UCSD-AML1 (cell line): ENCODE results near the gene EIF4G1.

Experiments
- DNase-seq: peaks from one replicate; lab custom pipeline; 2025; ENCODE audit not compliant: unreplicated experiment; lab: John Stamatoyannopoulos, UW

Gene EIF4G1

GRCh38 chr3:184361932-184362667 is 47.7 kb downstream of the EIF4G1 start:
- DNase-seq, result peak; percentile 67

DNA sequence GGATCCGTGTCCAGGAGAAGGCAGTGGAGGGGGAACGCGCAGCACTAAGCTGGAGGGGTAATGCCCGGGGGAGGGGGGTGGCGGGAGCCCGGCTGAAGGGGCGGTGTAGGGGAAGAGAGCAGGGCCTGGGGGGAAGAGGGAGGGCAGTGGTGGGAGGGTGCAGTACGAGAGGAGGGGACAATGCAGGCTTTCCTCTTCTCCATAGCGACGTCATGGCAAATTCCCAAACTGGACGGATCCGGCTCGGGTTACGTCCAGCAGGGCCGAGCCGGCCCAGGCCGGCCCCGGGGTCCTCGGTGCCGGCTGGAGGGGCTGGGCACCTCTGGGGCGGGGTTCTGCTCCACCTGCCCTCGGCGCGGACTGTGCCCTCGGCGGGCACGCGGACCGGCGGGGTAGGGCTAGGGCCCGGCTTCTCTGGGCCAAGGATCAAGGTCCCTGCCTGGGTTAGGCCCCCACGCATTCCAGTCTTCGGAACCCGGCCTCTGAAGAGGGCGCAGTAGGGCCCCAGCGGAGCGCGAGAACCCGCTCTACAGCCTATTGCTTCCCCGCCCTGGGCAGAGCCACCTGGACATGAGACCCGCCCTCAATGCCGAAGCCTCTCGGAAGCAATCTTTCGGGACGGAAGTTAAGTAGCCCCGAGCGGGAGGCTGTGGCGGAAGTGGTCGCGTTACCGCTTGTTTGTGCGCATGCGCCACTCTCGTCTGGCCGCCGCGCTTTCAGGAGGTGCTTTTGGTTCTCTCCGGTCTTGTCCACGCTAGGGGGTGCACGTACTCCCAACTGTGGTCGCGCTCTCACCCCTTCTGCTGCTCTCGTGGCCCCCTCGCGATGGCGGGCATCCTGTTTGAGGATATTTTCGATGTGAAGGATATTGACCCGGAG is 48.5 kb downstream of the EIF4G1 start:
- peak; percentile 97 for DNase-seq

GRCh38 chr3:184366619-184367289 is 52.3 kb downstream of the EIF4G1 start:
- DNase-seq, result no peak

DNA sequence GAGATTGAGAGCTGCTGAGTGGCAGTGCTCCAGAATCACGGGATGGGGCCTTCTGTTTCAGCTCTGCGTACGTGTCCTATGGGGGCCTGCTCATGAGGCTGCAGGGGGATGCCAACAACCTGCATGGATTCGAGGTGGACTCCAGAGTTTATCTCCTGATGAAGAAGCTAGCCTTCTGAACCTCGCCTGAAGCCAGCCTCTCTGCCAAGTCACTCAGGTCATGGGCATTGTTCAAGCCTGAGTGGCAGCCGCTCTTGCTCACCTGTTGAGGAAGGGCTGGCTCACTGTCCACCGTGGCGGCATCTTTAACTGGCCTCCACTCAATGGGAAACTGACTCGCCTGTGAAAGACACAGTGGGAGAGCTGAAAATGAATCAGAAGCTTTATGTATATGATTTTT is 53.7 kb downstream of the EIF4G1 start:
- no peak for DNase-seq

DNA sequence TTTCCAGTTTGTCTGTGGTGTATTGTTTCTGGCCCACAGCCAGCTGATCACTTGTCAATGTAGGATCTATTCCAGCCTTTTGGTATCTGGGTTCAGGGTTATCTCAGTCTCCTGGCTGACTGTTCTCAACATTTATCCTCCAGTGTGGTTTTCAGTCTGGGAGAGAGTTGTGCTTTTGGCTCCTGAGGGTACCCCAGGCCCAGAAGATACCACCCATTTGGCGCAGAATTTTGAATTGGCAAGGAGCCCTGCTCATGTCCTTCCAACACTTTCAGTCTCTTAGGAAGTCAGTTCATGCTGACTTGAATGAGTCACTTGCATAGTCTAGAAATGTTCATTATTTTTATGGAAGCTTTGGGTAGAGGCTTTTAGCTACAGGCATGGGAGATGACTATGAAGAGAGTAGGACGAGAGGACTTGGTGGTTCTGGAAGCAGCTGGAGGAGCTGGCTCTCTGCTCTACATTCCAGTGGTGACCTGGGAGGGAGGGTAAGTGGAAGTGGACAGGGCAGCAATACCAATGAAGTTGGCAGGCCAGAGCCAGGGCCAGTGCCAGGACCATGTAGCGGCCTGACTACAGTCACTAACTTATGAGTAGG is 54.3 kb downstream of the EIF4G1 start:
- no peak for DNase-seq

- peak; percentile 68 for DNase-seq
These were observed 57.2 kb downstream of the EIF4G1 start for GRCh38 chr3:184371570-184372018.

GRCh38 chr3:184372296-184372821 is 58.0 kb downstream of the EIF4G1 start:
- no peak for DNase-seq

GRCh38 chr3:184372911-184373310 is 58.5 kb downstream of the EIF4G1 start:
- DNase-seq, result no peak

DNA sequence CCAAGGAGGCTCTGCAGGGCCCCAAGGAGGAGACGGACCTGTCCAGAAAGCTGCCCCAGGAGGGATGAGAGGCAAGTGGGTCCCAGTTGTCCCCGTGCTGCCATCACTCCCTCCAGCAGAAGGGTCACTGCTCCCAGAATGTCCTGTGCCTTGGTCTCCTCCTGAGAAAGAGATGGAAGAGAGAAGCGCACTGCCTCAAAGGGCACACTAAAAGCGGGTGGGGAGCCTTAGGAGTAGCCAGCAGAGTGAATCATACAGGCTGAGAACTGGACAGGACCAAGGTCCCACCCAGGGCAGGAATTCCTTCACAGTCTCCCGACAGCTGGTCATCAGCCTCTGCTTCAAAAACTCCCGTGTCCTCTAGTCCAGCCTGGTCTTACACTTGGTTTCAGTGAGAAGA is 59.0 kb downstream of the EIF4G1 start:
- DNase-seq, result no peak

DNA sequence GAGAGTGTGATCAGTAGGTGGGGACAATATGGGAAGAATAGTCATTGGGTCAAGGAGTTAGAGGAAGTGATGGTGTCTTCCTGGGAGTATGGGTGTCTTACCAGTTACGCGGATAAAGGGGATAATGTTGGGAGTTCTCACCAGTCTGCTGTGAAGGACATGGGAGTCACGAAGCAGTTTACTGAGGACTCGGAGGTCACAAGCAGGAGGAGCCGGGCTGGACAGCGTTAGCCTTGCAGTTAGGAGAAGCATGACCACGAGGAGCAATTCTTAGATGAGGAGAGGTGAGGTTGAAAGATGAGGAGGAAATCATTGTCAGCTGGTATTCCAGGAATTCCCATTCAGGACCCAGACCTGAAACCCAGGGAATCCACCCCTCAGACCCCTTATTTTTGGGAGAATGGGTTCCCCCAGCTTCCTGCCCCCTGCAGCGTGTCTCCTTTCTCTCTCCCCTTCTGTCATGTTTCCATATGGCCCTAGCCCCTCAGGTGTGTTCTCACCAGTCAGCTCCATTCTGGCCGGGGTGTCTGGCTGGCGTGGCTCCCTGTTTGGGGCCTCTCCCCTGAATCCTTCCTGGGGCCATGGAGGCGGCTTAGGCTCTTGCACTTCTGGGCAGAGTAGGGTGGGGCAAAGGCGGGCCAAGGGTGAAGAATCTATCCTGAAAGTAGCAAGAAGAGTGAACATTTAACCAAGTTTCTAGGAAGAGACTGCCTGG is 61.5 kb downstream of the EIF4G1 start:
- no peak for DNase-seq

- DNase-seq, result no peak
These were observed 63.0 kb downstream of the EIF4G1 start for GRCh38 chr3:184377374-184377773.

GRCh38 chr3:184377882-184378445 is 63.6 kb downstream of the EIF4G1 start, which contains the start of gene THPO:
Gene THPO, minus strand, starts transcription at chr3:184378207. Its CDS starts 1,948 bp downstream, at chr3:184376259.
- no peak for DNase-seq

DNA sequence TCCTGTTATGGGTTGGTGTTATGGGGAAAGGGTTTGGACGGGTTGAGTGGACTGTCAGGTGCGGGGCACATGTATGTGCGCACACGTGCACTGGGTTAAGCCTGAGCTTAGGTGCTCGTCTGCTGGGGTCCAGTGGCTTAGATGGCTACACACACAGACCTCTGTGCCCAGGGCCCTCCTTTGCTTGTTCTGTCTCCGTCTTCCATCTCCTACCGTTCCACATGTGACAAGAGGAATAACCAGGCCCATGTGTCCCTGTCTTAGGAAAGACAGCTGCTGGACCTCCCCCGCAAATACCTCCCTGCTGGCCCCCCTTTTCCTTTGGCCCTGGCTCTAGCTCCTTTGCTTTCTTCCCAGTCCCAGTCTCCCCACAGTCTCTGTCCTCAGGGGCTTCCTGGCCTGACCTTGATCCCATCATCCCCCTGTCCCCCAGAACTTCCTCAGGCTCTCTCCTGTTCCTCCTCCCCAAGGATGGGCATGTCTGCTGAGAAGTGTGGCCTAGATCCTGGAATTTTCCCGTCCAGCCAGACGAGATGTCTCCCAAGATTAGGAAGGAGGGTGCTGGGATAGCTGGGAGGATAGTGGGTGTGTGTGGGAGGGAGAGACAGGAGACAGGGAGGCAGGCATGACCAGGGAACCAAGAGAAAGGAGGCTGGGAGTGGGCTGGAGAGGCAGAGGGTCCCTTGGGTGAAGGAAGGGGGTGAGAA is 64.4 kb downstream of the EIF4G1 start:
- DNase-seq, result no peak

GRCh38 chr3:184379358-184380184 is 65.2 kb downstream of the EIF4G1 start, which contains the start of gene CHRD:
Gene CHRD, plus strand, starts transcription at chr3:184380054. Its CDS starts 265 bp downstream, at chr3:184380319.
- no peak for DNase-seq

- no peak for DNase-seq
These were observed 65.8 kb downstream of the EIF4G1 start for GRCh38 chr3:184380185-184380626.

DNA sequence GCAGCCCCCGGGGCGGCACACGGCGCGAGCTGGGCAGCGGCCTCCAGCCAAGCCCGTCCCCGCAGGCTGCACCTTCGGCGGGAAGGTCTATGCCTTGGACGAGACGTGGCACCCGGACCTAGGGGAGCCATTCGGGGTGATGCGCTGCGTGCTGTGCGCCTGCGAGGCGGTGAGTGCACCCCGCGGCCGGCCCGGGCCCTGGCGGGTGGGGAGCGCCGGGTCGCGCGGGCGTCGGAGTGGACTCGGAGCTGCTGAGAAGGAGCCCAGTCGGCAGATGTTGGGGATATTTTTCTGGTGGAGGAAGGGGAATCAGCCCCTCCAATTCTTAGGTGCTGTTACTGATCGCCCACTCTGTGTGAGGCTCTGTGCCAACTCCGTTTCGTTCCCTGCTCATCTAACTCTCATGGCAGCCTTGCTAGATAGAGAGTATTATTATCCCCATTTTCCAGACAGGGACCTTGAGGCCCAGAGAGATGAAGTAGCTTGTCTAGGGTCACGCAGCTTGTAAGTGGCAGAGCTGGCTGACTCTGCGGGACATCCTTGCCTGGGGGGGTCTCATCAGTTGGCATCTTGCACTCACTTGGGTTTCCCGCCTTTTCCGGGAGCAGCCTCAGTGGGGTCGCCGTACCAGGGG is 66.3 kb downstream of the EIF4G1 start:
- DNase-seq, result no peak
